ENCODE measurements around the gene PAIP2.
A peak's percentile ranks its signal among the peaks of the same experiment; 100 is the strongest.
"Not testable (repeated sequence)": the region's sequence is repeated elsewhere in the genome, so short reads cannot be mapped to it uniquely, and the experiment has no call there.

The PAIP2 gene, protein sequence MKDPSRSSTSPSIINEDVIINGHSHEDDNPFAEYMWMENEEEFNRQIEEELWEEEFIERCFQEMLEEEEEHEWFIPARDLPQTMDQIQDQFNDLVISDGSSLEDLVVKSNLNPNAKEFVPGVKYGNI

DNA sequence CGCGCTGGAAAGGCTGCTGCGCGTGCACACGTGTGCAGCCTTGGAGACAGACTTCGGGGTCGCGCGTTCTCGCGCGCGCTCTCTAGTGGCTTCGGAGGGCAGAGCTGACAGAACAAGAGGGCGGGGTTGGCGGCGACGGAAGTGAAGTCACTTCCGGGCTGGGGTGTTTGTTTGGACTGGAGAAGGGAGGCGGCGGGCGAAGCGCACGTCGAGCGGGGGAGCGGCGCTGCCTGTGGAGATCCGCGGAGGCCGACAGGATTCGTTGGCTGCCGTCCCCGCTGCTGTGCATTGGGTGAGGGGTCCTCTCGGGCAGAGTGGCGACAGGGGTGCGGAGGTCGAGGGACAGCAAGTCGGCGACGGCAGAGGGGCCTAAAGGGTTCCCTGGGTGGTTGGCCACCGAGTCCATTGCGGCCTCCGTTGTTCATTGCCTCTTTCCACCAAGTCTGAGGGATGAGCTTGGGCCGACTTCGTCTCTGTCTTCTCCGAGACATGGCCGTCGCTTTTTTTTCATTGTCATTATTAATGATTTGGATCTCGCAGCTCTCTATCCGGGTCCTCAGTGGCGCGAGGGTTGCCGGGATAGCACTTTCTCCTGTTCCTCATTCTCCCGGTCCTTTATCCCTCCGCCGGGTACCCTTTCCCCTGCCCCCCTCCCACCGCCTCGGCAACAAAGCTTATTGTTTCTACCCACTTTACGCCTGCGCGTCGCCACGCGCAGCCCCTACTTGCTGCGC, at the start of gene PAIP2:
Gene PAIP2 (plus strand): TSS at position 166 of the 734 bp plus-strand sequence. CDS start 21,931 bp downstream, outside the sequence.
- peak; percentile 92 for DNase-seq (ENCODE audit: low read depth)

DNA sequence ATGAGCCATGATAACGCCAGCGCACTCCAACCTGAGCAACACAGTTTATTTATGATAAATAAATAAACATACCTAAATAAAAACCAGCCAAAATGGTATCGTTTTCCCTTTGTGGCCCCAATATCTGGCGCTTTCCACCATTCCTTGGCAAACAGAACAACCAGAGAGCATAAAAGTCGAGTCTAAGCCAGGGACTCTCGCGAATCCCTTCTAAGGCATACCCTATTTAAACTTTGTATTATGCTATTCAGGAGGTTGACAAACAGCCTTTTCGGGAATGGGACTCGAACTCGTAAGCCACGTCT, 48.5 kb upstream of the PAIP2 start:
- no peak for DNase-seq (ENCODE audit: low read depth)

DNA sequence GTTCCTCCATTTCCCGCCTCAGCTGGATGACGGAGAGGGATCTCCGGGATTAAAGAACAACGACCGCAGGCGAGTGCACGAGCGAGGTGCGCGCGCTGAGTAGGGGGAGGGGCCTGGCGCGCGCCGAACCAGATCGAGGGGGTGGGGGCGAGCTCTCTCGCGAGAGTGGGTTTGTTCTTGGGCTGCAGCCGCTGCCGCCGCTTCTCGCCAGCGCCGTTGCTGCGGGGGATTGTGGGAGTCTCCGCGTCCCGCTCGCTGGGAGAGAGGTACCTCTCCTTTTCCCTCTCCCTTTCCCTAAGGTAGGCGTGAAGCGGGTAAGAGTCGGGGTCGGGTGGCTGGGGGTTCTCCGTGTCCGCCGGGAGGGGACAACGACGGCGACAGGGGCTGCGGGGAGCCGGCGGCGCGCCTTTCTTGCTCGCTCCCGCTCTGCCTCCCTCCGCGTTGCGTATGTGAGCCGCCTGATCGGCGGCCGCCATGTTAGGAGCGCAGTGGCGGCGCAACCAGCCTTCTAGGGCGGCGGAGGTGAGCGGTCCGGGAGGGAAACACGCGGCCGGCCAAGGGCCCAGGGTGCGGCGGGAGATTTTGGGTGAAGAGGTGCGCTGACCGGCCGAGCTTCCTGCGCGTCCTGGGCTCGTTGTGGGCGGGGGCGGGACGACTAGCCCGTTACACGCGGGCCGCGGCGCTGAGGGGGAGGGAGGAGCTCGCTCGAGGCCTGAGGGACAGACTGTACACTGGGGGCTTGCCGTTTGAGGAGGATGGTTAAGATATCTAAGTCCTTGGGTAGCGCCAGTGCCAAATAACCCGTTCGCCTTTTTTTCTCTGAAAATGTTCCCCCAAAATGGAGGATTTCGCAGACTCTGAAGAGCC, 47.9 kb upstream of the PAIP2 start, which contains the start of gene MATR3:
Gene MATR3 (plus strand): TSS at position 234 of the 867 bp plus-strand sequence. CDS start 13,676 bp downstream, outside the sequence.
- DNase-seq (ENCODE audit: low read depth) = peak; percentile 83

DNA sequence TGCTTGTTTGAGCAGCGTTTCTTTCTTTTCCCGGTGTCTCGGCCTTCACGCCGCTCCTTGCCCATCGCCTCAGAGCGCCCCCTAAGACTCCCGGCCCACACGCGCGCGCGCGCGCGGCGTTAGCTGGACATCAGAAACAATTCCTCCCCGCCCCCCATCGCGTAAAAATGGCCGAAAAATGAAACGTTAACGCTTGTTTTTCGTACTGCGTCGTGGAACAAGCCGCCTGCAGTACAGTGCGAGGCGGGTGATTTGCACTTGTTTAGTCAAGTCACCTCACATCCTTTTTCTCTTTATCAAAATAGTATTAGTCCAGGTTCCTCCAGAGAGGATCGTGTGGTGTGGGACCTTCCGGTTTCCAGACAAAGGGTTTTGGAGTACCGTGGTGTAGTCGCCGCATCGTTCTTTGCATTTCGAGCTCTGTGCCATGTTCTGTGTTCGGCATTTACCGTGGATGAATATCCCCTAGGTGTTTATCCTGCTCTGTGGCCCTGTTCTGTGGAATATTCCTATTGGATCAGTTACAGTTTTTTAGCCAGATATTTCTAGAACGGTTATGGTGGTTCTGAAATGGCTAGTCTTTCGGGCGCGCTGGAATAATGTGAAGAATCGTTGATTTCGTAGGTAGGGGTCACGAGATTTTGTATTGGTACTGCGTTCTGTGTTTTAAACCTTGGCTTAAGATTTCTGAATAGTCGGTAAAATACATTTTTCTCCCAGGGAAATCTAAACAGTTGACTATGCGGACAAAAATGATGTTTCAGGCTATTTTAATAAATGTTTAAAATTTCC, 47.1 kb upstream of the PAIP2 start:
- DNase-seq (ENCODE audit: low read depth) = peak; percentile 52

DNA sequence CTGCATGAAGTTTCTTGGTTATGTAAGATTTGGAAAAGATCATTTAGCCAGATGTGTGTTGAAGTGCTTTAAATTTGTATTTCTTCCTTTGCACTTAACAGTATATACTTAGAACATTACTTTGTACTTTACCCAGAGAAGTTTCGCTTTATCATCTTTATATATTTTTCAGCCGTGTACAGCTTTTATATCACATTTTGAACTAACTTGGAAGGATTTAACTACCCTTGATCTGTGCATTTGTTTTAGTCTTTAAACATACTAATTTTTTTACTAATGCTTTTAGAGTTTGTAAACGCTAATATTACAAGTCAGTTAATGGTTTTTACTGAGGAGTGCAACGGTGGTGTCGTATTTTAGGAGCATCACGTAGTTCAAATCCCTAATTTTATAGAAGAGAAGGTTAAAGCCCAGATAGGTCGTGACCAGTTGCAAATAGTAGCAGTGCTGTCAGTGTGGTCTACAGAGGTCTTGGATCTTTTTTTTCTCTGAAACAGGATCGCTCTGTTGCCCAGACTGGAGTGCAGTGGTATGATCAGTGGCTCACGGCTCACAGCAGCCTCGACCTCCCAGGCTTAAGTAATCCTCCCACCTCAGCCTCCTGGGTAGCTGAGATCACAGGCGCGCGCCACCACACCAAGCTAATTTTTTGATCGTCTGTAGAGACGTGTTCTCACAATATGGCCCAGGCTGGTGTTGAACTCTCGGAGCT, 46.2 kb upstream of the PAIP2 start:
- DNase-seq (ENCODE audit: low read depth) = no peak

DNA sequence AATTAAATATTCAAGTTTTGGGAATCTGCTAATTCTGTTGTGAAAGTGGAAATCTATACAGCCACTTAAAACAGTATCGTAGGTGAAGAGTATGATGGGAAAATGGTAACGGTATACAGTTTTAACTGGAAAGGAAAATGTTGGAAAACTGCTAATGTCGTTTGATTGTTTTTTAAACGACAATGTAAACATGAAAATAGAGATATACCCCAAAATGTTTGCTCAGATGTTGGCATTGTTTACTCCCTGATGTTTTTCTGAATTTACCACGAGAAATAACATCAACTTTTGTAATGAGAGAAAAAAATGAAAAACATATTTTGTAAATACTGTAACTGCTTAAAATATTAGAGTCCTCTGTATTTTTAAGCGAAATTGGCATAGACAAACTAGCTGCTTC, 45.5 kb upstream of the PAIP2 start:
- DNase-seq (ENCODE audit: low read depth) = no peak

DNA sequence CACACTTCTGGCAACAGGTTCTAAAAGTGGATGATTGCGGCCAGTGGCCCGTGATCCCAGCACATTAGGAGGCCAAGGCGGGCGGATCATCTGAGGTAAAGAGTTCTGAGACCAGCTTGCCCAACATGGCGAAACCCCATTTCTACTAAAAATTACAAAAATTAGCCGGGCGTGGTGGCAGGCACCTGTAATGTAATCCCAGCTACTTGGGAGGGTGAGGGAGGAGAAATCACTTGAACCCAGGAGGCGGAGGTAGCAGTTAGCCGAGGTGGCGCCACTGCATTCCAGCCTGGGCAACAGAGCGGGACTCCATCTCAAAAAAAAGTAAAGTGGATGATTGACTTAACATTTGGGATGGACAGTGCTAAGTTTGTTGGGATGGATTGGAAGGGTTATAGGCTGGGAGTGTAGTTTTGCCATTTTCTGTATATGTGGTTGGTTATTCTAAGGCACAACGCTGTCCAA, 44.8 kb upstream of the PAIP2 start:
- no peak for DNase-seq (ENCODE audit: low read depth)

DNA sequence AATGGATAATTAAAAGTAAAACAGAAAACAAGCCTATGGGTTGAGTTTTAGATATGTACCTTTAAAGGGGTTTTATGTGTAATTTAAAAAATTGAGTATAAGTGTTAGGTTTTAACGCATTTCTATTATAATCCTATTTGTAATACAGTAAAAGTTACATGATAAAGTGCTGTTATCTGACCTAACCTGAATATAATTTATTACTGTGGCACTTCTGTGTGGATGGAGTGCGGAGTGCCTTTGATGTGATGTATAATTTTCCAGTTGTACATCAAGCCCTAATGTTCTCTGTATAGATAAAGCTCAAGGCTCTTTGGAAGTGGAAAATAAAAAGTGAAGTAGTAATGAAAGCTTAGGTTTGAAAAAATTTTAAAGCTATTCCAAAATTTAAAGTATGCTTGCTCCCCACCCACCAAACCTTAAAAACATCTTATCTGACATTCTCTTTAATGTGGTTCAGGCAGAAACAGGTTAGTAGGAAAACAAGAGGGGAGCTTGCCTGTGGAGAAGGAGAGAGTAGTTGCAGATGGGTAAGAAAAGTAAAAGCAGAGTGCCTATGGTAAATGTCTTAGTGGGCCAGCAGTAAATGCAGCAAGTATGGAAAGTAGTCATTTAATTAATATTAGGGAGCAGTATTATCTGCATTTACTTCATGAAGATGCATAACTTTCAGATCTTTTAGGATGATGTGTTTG, 44.1 kb upstream of the PAIP2 start:
- DNase-seq (ENCODE audit: low read depth) = no peak

DNA sequence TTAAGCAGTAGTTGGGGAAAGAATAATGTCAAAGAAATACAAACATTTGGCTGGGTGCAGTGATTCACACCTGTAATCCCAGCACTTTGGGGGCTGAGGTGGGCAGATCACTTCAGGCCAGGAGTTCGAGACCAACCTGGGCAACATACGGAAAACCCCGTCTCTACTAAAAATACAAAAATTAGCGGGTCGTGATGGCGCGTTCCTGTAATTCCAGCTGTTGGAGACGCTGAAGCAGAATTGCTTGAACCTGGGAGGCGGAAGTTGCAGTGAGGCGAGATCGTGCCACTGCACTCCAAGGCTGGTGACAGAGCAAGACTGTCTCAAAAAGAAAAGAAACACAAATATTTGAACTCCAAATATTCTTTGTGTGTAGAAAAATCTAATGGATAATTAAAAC, 43.4 kb upstream of the PAIP2 start:
- no peak for DNase-seq (ENCODE audit: low read depth)

DNA sequence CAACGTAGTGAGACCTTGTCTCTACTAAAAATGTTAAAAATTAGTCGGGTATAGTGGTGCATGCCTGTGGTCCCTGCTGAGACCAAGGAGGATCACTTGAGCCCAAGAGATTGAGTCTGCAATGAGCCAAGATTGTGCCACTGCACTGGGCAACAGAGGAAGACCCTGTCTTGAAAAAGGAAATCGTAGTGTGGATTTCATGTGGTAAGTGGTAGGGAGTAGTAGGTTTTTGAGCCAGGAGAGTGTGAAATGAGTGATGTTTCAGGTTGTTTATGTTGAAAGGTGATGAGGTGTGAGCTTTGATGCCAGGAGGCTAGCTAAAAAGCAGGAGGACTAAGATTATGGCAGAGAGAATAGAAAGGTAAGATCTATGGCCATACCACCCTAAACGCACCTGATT, 42.2 kb upstream of the PAIP2 start:
- DNase-seq (ENCODE audit: low read depth) = no peak

DNA sequence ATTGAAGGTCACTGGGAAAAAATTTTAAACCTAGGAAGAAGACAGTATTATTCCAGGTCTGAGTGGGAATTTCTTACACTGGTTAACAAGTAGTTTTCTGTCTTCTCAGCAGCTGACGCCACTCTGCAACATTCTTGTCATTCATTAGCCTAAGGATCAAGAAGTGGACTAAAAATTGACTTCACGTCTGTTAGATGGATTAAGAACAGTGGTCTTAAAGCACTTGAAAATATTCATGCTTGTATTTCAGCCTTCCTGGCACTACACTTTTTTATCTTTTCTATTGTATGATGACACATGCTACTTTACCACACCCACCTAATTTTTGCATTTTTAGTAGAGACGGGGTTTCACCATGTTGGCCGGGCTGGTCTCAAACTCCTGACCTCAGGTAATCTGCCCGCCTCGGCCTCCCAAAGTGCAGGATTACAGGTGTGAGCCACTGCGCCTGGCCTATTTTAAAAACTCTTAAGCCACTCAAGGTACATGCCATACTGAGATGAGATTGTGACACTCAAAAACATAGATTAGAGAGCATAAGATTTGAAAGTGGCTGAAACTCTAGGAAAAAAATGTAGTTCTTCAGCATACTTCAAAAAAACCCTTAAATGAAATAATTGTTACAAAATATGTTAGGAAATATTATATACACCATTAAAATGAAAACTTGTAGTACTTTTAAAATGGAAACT, 39.7 kb upstream of the PAIP2 start:
- no peak for DNase-seq (ENCODE audit: low read depth)

DNA sequence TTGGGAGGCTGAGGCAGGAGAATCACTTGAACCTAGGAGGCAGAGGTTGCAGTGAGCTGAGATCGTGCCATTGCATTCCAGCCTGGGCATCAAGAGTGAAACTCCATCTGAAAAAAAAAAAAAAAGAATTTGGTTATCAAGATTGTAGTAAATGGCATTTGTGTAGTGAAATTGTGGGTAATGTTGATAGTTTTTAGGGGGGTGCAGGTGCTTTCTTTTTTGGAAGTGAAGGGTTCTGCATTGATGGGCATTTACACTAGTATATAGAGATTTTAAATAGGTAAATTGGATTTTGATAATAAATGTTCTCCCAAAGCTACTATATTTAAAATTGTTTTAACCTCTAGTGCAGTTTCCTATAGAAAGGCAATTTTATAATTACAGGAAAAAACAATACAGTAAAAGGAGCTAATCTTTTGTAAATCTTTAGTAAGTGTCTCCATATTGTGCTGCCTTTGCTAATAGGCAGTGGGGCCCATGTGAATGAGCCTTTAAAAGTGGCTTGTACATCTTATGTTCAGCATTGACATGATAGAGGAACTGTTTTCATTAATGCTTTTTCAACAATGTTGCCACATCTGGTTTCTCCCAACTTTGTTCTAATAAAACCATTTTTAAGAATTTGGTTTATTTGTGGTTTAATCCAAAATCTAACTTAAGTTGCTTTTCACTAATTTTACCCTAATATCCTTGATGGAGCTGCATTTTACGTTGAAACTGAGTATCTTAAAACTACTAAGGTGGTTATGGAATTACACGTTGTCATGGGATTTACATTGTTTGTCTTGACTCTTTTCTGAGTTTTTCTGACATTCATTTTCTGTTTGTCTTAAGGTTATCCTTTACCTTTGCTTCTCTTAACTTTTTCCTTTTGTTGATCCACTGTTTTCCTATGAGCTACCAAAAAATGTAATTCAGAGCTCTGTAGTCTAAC, 37.0 kb upstream of the PAIP2 start:
- DNase-seq (ENCODE audit: low read depth) = no peak

DNA sequence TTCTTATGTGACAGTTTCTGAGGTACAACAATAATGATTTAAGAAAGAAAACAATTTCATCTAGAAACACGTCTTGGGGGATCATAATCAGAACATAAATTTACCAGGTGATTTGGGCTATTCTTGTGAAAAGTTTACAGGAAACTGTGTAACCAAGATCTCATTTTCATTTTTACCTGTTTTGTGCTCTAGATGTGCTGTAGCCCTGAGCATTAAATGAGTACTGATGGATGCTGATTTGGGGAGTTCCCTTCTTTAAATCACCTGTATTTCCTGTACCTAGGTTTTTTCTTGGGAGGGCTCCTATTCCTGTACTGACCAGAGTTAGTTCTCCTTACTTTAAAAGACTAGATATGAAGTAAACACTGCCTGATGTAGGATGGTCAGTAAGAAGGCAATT, 35.5 kb upstream of the PAIP2 start:
- DNase-seq (ENCODE audit: low read depth) = no peak

DNA sequence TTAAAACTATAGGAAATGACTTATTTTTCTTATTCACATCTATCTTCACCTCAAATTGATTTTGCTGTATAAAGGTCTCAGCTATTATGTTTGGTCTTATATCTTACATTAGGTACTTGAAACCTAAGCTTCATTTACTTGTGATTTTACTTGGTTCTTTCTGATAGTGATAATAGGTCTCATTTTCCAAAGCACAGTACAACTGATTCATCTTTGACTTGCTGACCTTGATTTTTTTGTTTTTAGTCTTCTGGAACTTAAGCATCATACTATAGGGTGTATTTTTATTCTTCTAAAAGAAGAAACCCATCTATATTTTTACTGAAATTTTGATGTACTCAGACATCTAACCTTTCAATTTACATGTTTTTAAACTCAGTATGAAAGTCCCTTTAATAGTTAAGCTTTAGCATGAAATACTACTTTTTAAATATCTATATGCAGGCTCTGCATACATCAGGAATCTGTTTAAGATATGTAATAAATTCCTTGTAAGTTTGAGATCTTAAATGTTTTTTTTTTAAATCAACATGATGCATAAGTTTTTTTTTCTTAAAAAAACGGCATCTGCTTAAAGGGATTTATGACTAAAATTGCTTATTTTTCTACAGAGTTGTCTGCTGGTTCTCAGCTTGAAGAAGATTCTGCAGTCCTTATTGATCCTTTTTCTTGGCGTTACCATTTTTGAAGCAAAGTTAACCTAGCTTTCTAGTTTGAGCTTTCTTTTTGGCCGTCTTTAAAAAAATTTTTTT, 34.9 kb upstream of the PAIP2 start:
- DNase-seq (ENCODE audit: low read depth) = no peak

DNA sequence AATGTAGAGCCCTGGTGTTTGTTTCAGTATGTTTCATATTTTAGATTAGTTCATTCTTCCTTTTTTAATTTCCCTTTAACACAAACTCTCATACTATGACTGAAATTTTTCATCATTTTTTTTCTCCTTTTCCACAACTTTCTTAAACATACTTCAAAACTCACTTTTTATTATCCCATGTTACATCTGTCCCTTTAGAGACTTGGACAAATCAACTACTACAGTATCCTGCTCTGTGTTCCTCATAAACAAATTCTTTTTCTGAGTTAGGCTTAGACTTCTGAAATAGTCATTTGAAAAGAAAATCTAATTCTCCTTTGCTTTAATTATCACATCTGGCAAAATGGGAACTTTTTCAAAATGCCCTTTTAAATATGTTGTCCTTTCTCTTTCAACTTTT, 32.9 kb upstream of the PAIP2 start:
- DNase-seq (ENCODE audit: low read depth) = no peak

DNA sequence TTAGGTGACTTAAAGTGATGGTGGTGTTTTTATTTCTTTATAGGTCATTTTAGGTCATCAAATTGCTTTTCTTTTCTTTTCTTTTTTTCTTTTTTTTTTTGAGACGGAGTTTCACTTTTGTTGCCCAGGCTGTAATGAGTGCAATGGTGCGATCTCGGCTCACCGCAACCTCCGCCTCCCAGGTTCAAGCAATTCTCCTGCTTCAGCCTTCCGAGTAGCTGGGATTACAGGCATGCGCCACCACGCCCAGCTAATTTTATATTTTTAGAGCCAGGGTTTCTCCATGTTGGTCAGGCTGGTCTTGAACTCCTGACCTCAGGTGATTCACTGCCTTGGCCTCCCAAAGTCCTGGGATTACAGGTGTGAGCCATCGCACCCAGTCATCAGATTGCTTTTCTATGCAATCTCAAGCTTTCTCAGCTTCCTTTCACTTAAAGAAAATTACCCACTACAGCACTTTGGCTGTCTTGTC, 30.9 kb upstream of the PAIP2 start:
- not testable (repeated sequence) for DNase-seq (ENCODE audit: low read depth)

DNA sequence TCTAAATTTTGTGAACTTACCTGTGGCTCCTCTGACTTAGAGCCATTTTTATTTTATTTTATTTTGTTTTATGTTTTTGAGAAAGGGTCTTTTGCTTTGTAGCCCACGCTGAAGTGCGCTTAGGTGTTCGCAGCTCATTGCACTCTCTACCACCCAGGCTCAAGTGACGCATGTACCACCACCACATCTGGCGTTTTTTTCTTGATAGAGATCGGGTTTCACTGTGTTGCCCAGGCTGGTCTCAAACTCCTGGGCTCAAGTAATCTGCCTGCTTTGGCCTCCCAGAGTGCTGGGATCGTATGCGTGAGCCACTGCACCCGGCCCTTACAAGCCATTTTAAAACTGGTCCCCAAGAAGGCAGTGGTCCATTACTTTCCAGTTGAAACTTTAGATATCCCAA, 29.6 kb upstream of the PAIP2 start:
- no peak for DNase-seq (ENCODE audit: low read depth)

DNA sequence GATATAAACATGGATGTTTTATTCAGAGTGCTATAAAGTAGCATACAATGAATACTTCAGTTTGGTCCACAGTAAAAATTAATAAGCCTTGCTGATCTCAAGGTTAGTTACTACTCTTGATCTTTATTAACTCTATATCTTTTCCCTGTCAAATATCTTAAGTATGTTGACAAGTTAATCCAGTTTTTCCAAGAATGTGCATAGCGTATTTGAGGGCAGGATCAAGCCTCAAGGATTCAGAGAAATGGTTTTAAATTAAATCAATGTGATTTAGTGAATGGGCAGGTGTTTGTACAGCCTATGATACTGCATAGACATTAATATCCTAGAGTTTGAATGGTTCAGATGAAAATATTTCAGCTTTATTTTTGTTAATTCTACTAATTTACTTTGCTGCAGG, 27.4 kb upstream of the PAIP2 start:
- no peak for DNase-seq (ENCODE audit: low read depth)
